ENCODE measurements around the gene TNFRSF17. TPM values are rescaled to one million over a fixed set of nuclear protein-coding genes. Genes with fewer than 3 reads are reported as not detected.

The TNFRSF17 gene
- total RNA-seq, 1 donor from 2014 or later = not detected

DNA sequence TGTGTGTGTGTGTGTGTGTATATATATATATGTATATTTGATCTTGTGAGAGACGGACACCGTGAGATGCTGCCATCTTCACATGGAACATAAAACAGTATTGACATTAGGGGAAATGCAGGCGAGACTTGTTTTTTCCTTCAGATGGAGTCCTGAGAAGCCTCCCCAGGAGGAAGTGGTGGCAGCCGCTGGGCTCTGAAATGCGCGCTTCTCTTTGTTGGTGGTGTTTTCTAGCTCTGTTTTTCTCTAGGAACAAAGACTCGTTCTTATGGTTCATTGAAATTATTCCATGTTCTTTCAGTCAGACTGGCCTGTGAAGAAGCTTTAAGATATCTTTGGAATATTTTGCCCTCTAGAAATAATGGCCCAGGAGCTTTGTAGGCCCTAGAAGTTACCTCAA is 44.5 kb downstream of the TNFRSF17 start:
- H3K27ac Mint-ChIP-seq (ENCODE audit: unreplicated experiment) = no peak overlapping the region
- peaks cover 4% of the 10 kb centered on the region for H3K36me3 Mint-ChIP-seq (ENCODE audit: low read depth, unreplicated experiment)
- no peaks in the 10 kb centered on the region for H3K4me1 Mint-ChIP-seq (ENCODE audit: unreplicated experiment)
- no peak overlapping the region for H3K4me3 Mint-ChIP-seq (ENCODE audit: unreplicated experiment)
- DNase-seq (ENCODE audit: low spot score) = no peak
- H3K9me3 Mint-ChIP-seq (ENCODE audit: unreplicated experiment) = no peaks in the 10 kb centered on the region
- TF ChIP-seq, protein P1, sequence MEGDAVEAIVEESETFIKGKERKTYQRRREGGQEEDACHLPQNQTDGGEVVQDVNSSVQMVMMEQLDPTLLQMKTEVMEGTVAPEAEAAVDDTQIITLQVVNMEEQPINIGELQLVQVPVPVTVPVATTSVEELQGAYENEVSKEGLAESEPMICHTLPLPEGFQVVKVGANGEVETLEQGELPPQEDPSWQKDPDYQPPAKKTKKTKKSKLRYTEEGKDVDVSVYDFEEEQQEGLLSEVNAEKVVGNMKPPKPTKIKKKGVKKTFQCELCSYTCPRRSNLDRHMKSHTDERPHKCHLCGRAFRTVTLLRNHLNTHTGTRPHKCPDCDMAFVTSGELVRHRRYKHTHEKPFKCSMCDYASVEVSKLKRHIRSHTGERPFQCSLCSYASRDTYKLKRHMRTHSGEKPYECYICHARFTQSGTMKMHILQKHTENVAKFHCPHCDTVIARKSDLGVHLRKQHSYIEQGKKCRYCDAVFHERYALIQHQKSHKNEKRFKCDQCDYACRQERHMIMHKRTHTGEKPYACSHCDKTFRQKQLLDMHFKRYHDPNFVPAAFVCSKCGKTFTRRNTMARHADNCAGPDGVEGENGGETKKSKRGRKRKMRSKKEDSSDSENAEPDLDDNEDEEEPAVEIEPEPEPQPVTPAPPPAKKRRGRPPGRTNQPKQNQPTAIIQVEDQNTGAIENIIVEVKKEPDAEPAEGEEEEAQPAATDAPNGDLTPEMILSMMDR (IDR thresholded peaks at IDR 0.05; ENCODE audit: unreplicated experiment) = no peak
- peaks cover 2% of the 10 kb centered on the region for H3K27me3 Mint-ChIP-seq (ENCODE audit: unreplicated experiment)

DNA sequence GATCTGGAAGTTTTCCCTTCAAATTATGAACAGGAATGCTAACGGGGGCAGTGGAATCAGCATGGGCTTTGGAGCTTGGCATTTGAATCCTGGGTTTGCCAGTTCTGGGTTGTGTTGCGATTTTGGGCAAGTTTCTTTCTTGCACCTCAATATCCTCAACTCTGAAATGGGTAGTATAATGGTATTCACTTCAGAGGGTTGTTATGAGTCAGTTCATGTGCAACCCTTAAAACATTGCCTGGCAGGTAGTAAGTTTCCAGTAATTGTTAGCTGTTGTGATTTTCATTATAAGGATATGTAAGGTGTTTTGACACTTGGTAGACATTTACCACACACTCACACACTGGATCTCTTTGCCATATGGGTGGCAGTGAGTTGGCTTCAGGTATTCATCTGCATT is 44.9 kb downstream of the TNFRSF17 start:
- Mint-ChIP-seq H3K4me3 (ENCODE audit: unreplicated experiment) (no peak overlapping the region), H3K27me3 (ENCODE audit: unreplicated experiment) (peaks cover 2% of the 10 kb centered on the region), H3K27ac (ENCODE audit: unreplicated experiment) (no peak overlapping the region), H3K36me3 (ENCODE audit: low read depth, unreplicated experiment) (peaks cover 4% of the 10 kb centered on the region), H3K4me1 (ENCODE audit: unreplicated experiment) (no peaks in the 10 kb centered on the region), H3K9me3 (ENCODE audit: unreplicated experiment) (no peaks in the 10 kb centered on the region)
- TF ChIP-seq, protein P1 (IDR thresholded peaks at IDR 0.05; ENCODE audit: unreplicated experiment) = no peak
- DNase-seq (ENCODE audit: low spot score) = no peak

DNA sequence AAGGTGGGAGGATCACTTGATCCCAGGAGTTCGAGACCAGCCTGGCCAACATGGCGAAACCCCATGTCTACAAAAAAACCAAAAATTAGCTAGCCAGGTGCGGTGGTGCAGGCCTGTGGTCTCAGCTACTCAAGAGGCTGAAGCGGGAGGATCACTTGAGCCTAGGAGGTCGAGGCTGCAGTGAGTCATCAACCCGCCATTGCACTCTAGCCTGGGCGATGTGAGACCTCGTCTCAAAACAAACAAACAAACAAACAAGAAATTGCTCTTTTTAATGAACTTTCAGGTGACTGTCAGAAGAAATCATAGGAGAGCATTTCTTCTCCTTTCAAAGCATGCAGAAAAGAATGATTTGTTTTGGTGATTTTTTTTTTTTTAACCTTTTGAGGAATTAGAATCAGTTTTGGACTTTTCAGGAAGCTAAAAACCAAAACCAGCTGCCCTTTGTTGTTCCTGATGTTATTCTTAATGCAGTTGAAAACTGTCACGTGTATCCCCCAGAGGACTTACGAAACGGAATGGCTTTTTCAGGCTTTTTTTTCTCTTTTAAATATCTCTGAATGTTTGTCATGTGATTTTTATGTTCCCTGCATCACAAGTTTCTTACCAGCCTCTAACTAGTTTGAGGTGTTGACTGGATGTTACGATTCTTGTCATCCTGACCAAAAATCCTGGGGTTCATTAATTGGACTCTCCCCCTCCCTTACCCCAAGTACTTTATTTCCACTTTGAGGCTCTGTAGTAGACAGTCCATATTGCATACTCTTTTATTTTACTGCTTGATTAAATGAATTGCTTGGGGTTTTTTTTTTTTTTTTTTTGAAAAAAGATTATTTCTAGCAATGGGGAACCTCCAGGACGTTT is 45.6 kb downstream of the TNFRSF17 start:
- Mint-ChIP-seq H3K27me3 (ENCODE audit: unreplicated experiment) (no peaks in the 10 kb centered on the region), H3K27ac (ENCODE audit: unreplicated experiment) (peak overlapping the region; percentile 15), H3K4me1 (ENCODE audit: unreplicated experiment) (no peaks in the 10 kb centered on the region), H3K4me3 (ENCODE audit: unreplicated experiment) (no peak overlapping the region), H3K9me3 (ENCODE audit: unreplicated experiment) (no peaks in the 10 kb centered on the region), H3K36me3 (ENCODE audit: low read depth, unreplicated experiment) (no peaks in the 10 kb centered on the region)
- TF ChIP-seq, protein P1 (IDR thresholded peaks at IDR 0.05; ENCODE audit: unreplicated experiment) = no peak
- DNase-seq (ENCODE audit: low spot score) = no peak

DNA sequence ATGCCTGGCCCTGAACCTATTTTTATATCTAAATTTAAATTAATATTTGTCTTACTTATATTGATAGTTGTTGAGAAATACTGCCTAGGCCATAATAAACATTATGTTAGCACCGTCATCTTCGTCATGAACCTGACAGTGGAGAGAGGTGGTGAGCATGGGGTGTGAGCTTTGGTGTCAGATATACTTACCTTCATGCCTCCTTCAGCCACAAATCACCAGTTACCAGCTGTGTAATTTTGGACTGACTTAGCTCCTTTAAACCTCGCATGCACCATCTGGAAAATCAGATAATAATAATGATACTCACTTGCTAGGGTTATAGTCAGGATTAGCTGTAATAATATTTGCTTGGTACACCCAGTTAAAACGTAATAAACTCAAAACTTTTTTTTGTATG is 46.6 kb downstream of the TNFRSF17 start:
- TF ChIP-seq, protein P1 (IDR thresholded peaks at IDR 0.05; ENCODE audit: unreplicated experiment) = no peak
- Mint-ChIP-seq H3K27me3 (ENCODE audit: unreplicated experiment) (no peaks in the 10 kb centered on the region), H3K9me3 (ENCODE audit: unreplicated experiment) (no peaks in the 10 kb centered on the region), H3K4me3 (ENCODE audit: unreplicated experiment) (no peak overlapping the region), H3K36me3 (ENCODE audit: low read depth, unreplicated experiment) (no peaks in the 10 kb centered on the region), H3K27ac (ENCODE audit: unreplicated experiment) (no peak overlapping the region), H3K4me1 (ENCODE audit: unreplicated experiment) (no peaks in the 10 kb centered on the region)
- no peak for DNase-seq (ENCODE audit: low spot score)

DNA sequence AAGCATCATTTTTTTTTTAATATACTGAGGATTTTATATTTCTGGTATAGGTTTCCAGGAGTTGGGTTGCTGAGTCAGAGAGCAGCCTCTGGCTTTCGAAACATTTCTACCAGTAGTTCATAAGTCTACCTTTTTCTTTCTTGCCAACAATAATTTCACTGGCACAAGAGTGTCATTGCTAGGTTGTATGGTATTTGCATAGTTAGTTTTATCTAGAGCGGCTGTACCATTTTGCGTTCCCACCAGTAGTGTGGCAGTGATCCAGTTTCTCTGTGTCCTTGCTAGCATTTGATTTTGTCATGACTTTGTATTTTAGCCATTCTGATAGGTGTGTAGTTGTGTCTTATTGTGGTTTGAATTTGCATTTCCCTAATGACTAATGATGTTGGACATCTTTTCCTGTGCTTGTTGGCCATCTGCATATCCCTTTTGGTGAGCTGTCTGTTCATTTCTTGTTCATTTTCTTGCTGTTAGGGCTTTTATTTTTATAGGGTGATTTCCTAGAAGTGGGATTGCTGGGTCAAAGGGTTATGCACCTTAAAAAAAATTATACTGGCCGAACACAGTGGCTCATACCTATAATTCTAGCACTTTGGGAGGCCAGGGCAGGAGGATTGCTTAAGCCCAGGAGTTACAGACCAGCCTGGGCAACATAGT is 51.4 kb downstream of the TNFRSF17 start:
- H3K9me3 Mint-ChIP-seq (ENCODE audit: unreplicated experiment) = no peaks in the 10 kb centered on the region
- no peak overlapping the region for H3K27ac Mint-ChIP-seq (ENCODE audit: unreplicated experiment)
- H3K27me3 Mint-ChIP-seq (ENCODE audit: unreplicated experiment) = no peaks in the 10 kb centered on the region
- TF ChIP-seq, protein P1 (IDR thresholded peaks at IDR 0.05; ENCODE audit: unreplicated experiment) = no peak
- no peak for DNase-seq (ENCODE audit: low spot score)
- no peaks in the 10 kb centered on the region for H3K4me1 Mint-ChIP-seq (ENCODE audit: unreplicated experiment)
- no peak overlapping the region for H3K4me3 Mint-ChIP-seq (ENCODE audit: unreplicated experiment)
- no peaks in the 10 kb centered on the region for H3K36me3 Mint-ChIP-seq (ENCODE audit: low read depth, unreplicated experiment)
